Fibroblast of upper back skin (primary cell): Measurements from ENCODE around the gene LRMDA.

Source experiments
- DNase-seq: peaks from one replicate; pipeline ENCODE4 v3.0.0-alpha.2; 2013

LRMDA gene

GRCh38 chr10:75544386-75544785 is 113.0 kb downstream of the LRMDA start:
- DNase-seq = peak; percentile 38

GRCh38 chr10:75544993-75545706 is 113.7 kb downstream of the LRMDA start:
- peak; percentile 85 for DNase-seq

GRCh38 chr10:75546004-75546403 is 114.6 kb downstream of the LRMDA start:
- DNase-seq = peak; percentile 46

GRCh38 chr10:75547391-75548298 is 116.2 kb downstream of the LRMDA start:
- DNase-seq = peak; percentile 98

GRCh38 chr10:75548356-75548755 is 116.9 kb downstream of the LRMDA start:
- DNase-seq = no peak

GRCh38 chr10:75550191-75550590 is 118.8 kb downstream of the LRMDA start:
- DNase-seq = no peak

- DNase-seq = no peak
Observed at GRCh38 chr10:75552171-75552570, 120.7 kb downstream of the LRMDA start.

- no peak for DNase-seq
Observed at GRCh38 chr10:75553550-75553949, 122.1 kb downstream of the LRMDA start.

- DNase-seq = no peak
Observed at GRCh38 chr10:75555323-75555722, 123.9 kb downstream of the LRMDA start.

- DNase-seq = no peak
Observed at GRCh38 chr10:75556320-75556719, 124.9 kb downstream of the LRMDA start.

GRCh38 chr10:75565286-75566251 is 134.1 kb downstream of the LRMDA start:
- no peak for DNase-seq

GRCh38 chr10:75568450-75569130 is 137.2 kb downstream of the LRMDA start:
- peak; percentile 41 for DNase-seq

- DNase-seq = no peak
Observed at GRCh38 chr10:75569506-75569905, 138.1 kb downstream of the LRMDA start.

GRCh38 chr10:75572478-75572877 is 141.1 kb downstream of the LRMDA start:
- DNase-seq = no peak

- no peak for DNase-seq
Observed at GRCh38 chr10:75575940-75576339, 144.5 kb downstream of the LRMDA start.

- no peak for DNase-seq
Observed at GRCh38 chr10:75582102-75582501, 150.7 kb downstream of the LRMDA start.

GRCh38 chr10:75585294-75585693 is 153.9 kb downstream of the LRMDA start:
- no peak for DNase-seq

- no peak for DNase-seq
Observed at GRCh38 chr10:75586814-75587213, 155.4 kb downstream of the LRMDA start.

GRCh38 chr10:75588031-75588430 is 156.6 kb downstream of the LRMDA start:
- DNase-seq = no peak

- DNase-seq = no peak
Observed at GRCh38 chr10:75589895-75590654, 158.7 kb downstream of the LRMDA start.

- no peak for DNase-seq
Observed at GRCh38 chr10:75592151-75592787, 160.8 kb downstream of the LRMDA start.
